Gastroesophageal sphincter (tissue), 4 donors: Measurements from ENCODE around the gene TUBB2B. TPM values are rescaled to one million over a fixed set of nuclear protein-coding genes. Genes with fewer than 3 reads are reported as not detected.
"Not testable (repeated sequence)": the region's sequence is repeated elsewhere in the genome, so short reads cannot be mapped to it uniquely, and the experiment has no call there.

ENCODE experiments used
- ATAC-seq: fragments of 150-250 bp; one replicate; pipeline ENCODE4 v1.9.1; 2016; ENCODE audit warnings: mild to moderate bottlenecking, moderate library complexity
- H3K27ac ChIP-seq, 4 donors: fragments of 200-600 bp; sonication (generic) in 3 of 4; 1 replicate in 3 of 4; 2 replicates in 1 of 4; pipeline ENCODE4 v1.5.1; 2016 to 2019
- H3K27me3 ChIP-seq: fragments of 200-600 bp; sonication (generic); one replicate; pipeline ENCODE4 v1.5.1; 2019
- H3K36me3 ChIP-seq, 2 donors: fragments of 200-600 bp; sonication (generic); one replicate each; pipeline ENCODE4 v1.5.1; 2019; ENCODE audit warnings: control low read depth in 1 of 2
- H3K4me1 ChIP-seq, 3 donors: fragments of 200-600 bp; sonication (generic); 1 replicate in 2 of 3; 2 replicates in 1 of 3; pipeline ENCODE4 v1.5.1; 2016 to 2019; ENCODE audit warnings: control low read depth in 2 of 3
- H3K4me3 ChIP-seq, 2 donors: fragments of 200-600 bp; sonication (generic); one replicate each; pipeline ENCODE4 v1.5.1; 2019; ENCODE audit warnings: mild to moderate bottlenecking in 1 of 2, moderate library complexity in 1 of 2
- H3K9me3 ChIP-seq, 3 donors: fragments of 200-600 bp; sonication (generic); one replicate each; pipeline ENCODE4 v1.5.1; 2017 to 2019; ENCODE audit warnings: control low read depth in 2 of 3
- CTCF ChIP-seq, 4 experiments: fragments of 200-600 bp in 2 of 4; fragments of 450-650 bp in 2 of 4; sonication (generic) in 1 of 4; IDR thresholded peaks; one replicate each; pipeline ENCODE4 v1.5.1; 2017 to 2019; ENCODE audit warnings: antibody characterized with exemption in 4 of 4, mild to moderate bottlenecking in 2 of 4, moderate library complexity in 2 of 4
- EP300 ChIP-seq: sonication (generic); formaldehyde crosslinking; IDR thresholded peaks from one replicate; pipeline ENCODE4 v1.6.1; 2017; ENCODE audit warnings: antibody characterized with exemption, mild to moderate bottlenecking
- POLR2A ChIP-seq, 2 donors: fragments of 450-650 bp; IDR thresholded peaks; one replicate each; pipeline ENCODE4 v1.6.1; 2017; ENCODE audit warnings: antibody characterized with exemption in 2 of 2, mild to moderate bottlenecking in 2 of 2, moderate library complexity in 1 of 2
- POLR2AphosphoS5 ChIP-seq: sonication (generic); formaldehyde crosslinking; IDR thresholded peaks from one replicate; pipeline ENCODE4 v1.6.1; 2017; ENCODE audit warnings: antibody characterized with exemption
- WGBS, 2 donors: methylation state at CpG; one replicate each; pipeline ENCODE4 v1.1.5; 2018; ENCODE audit warnings: low coverage in 1 of 2; 5-methylcytosine and 5-hydroxymethylcytosine counted together
- total RNA-seq, 4 donors: library from RNA; depleted of rRNA; stranded (reverse); fragments of >200 nt; gene quantifications; one replicate each; pipeline ENCODE4 v1.1.0, GENCODE V29; 2016

TUBB2B gene
- total RNA-seq, 4 donors from 2014 or later = 11.5 to 42.8 (median 14.6) TPM

GRCh38 chr6:3188262-3188661 is 39.2 kb downstream of the TUBB2B start:
- no peak for ATAC-seq
- TF ChIP-seq POLR2AphosphoS5 = no peak
- TF ChIP-seq CTCF (IDR thresholded peaks at IDR 0.05) = no peak
- no peak for TF ChIP-seq POLR2A (IDR thresholded peaks at IDR 0.05)
- no peak for TF ChIP-seq EP300
- no peak overlapping the region for H3K4me3 ChIP-seq

GRCh38 chr6:3186974-3187382 is 40.5 kb downstream of the TUBB2B start:
- H3K4me3 ChIP-seq = no peak overlapping the region
- H3K4me1 ChIP-seq = no peaks in the 10 kb centered on the region
- H3K27me3 ChIP-seq = no peaks in the 10 kb centered on the region
- no peak overlapping the region for H3K27ac ChIP-seq
- 100% methylated on average over 1 of the region's 3 CpGs; no CpG with 5 or more reads in 1 of the 2 donors for WGBS, 2 donors
- no peak for ATAC-seq
- TF ChIP-seq CTCF (IDR thresholded peaks at IDR 0.05) (no peak), POLR2A (IDR thresholded peaks at IDR 0.05) (no peak), POLR2AphosphoS5 (no peak), EP300 (no peak)
- H3K9me3 ChIP-seq = no peaks in the 10 kb centered on the region
- no peaks in the 10 kb centered on the region for H3K36me3 ChIP-seq

More at GRCh38 chr6:3188262-3188661, 39.2 kb downstream of the TUBB2B start:
- Histone ChIP-seq H3K27ac (no peak overlapping the region), H3K27me3 (no peaks in the 10 kb centered on the region), H3K9me3 (no peaks in the 10 kb centered on the region), H3K4me1 (no peaks in the 10 kb centered on the region), H3K36me3 (no peaks in the 10 kb centered on the region)
- WGBS, 2 donors = 70 to 97% methylated on average over 2 to 5 of the region's 7 CpGs

- no peaks in the 10 kb centered on the region for H3K36me3 ChIP-seq
- no peak for ATAC-seq
- H3K27me3 ChIP-seq = no peaks in the 10 kb centered on the region
- H3K4me1 ChIP-seq = no peaks in the 10 kb centered on the region
- no peak overlapping the region for H3K27ac ChIP-seq
- WGBS, 2 donors = 75 to 81% methylated on average over 3 to 4 of the region's 4 CpGs
- no peak overlapping the region for H3K4me3 ChIP-seq
- TF ChIP-seq CTCF (IDR thresholded peaks at IDR 0.05) = no peak
- no peaks in the 10 kb centered on the region for H3K9me3 ChIP-seq
Measured at GRCh38 chr6:3183066-3183465, 44.4 kb downstream of the TUBB2B start.

- H3K4me1 ChIP-seq = no peaks in the 10 kb centered on the region
- no peak for TF ChIP-seq POLR2A (IDR thresholded peaks at IDR 0.05)
- TF ChIP-seq EP300 = no peak
- no peak for TF ChIP-seq POLR2AphosphoS5
- no peak for TF ChIP-seq CTCF (IDR thresholded peaks at IDR 0.05)
- H3K27ac ChIP-seq = no peak overlapping the region
- H3K4me3 ChIP-seq = no peak overlapping the region
- H3K27me3 ChIP-seq = no peaks in the 10 kb centered on the region
- no peak for ATAC-seq
- WGBS, 2 donors = 57 to 78% methylated on average over 1 to 2 of the region's 2 CpGs
- no peaks in the 10 kb centered on the region for H3K36me3 ChIP-seq
- no peaks in the 10 kb centered on the region for H3K9me3 ChIP-seq
Measured at GRCh38 chr6:3181105-3181504, 46.3 kb downstream of the TUBB2B start.

DNA sequence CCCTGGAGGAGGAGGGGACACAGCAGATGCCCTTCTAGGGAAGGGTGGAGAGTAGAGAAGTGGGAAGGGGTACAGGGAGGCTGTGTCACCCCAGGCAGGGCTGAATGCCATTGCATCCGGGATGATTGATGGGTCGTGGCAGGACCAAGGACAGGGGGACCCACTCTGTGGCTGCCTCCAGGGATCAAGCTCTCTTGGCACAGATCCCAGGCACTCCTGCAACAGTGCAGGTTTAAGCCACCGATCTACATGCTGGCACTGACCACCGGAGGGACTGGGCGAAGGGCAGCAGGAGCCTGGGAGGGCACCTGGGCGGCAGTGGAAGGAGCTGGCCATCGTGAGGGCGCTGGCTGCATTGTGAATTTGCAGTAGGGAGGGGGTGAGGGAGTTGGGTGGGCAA is 47.5 kb downstream of the TUBB2B start:
- H3K36me3 ChIP-seq, H3K27me3 ChIP-seq, H3K9me3 ChIP-seq, H3K4me1 ChIP-seq, ATAC-seq: not testable (repeated sequence)
- Histone ChIP-seq H3K27ac (peak overlapping the region in 1 of 4 donors; percentile 64), H3K4me3 (peak overlapping the region; percentile 26 to 38)
- 81% methylated on average over 3 of the region's 8 CpGs; no CpG with 5 or more reads in 1 of the 2 donors for WGBS, 2 donors

- not testable (repeated sequence) for ATAC-seq, H3K9me3 ChIP-seq, H3K4me1 ChIP-seq, H3K4me3 ChIP-seq, H3K27me3 ChIP-seq, H3K36me3 ChIP-seq, H3K27ac ChIP-seq
- 100% methylated on average over 1 of the region's 8 CpGs; no CpG with 5 or more reads in 1 of the 2 donors for WGBS, 2 donors
Measured at GRCh38 chr6:3178666-3179065, 48.8 kb downstream of the TUBB2B start.
